Panc1 (cell line): Measurements from ENCODE around the gene PKMYT1. TPM values are rescaled to one million over a fixed set of nuclear protein-coding genes. Genes with fewer than 3 reads are reported as not detected.

Source experiments
- ATAC-seq: fragments of 200-7000 bp; cut with Tn5 transposase; 2 replicates; pipeline ENCODE4 v1.9.1; 2020; ENCODE audit warnings: mild to moderate bottlenecking, moderate library complexity
- BruUV-seq: library from RNA; stranded (reverse); fragments of 400-500 nt; replicated peaks from 2 replicates; lab custom pipeline; 2021; lab: Mats Ljungman, UMichigan
- CTCF ChIA-PET: fragments of 300-600 bp; sonication (Branson Sonifier 250); formaldehyde crosslinking; loops from one replicate; lab custom pipeline; 2022; ENCODE audit warnings: antibody characterized with exemption; lab: Charles Lee
- POLR2A ChIA-PET: fragments of 300-600 bp; sonication (Branson Sonifier 250); formaldehyde crosslinking; loops from one replicate; lab custom pipeline; 2022; ENCODE audit warnings: antibody characterized with exemption; lab: Charles Lee
- DNase-seq: peaks from one replicate; pipeline ENCODE4 v3.0.0-alpha.2; 2010; ENCODE audit warnings: low read depth, low spot score
- H3K27ac ChIP-seq: 2 replicates; pipeline ENCODE4 v1.5.1; 2011; ENCODE audit warnings: mild to moderate bottlenecking, low read length, inconsistent platforms
- H3K27me3 ChIP-seq: fragments of 200-500 bp; sonication (Bioruptor generic); 2 replicates; pipeline ENCODE4 v1.6.0; 2014; ENCODE audit warnings: low read length, inconsistent platforms; ENCODE audit not compliant: control insufficient read depth, insufficient read depth
- H3K36me3 ChIP-seq: fragments of 200-500 bp; sonication (Bioruptor generic); 2 replicates; pipeline ENCODE4 v1.5.1; 2014; ENCODE audit warnings: inconsistent platforms, mild to moderate bottlenecking, low read length, moderate library complexity; ENCODE audit not compliant: control insufficient read depth, insufficient read depth
- H3K4me1 ChIP-seq: 2 replicates; pipeline ENCODE4 v1.5.1; 2011; ENCODE audit warnings: inconsistent platforms, mild to moderate bottlenecking, low read length, moderate library complexity; ENCODE audit not compliant: control insufficient read depth, insufficient read depth
- H3K4me3 ChIP-seq, 2 experiments: 2 replicates each; pipeline ENCODE4 v1.5.1; 2011 to 2012; ENCODE audit warnings: low read depth in 2 of 2, low read length in 2 of 2, mild to moderate bottlenecking in 2 of 2, inconsistent platforms in 1 of 2, moderate library complexity in 1 of 2
- H3K9me3 ChIP-seq: fragments of 200-500 bp; sonication (Bioruptor generic); 2 replicates; pipeline ENCODE4 v1.5.1; 2014; ENCODE audit warnings: low read depth, mild to moderate bottlenecking, inconsistent platforms, low read length, moderate library complexity; ENCODE audit not compliant: control insufficient read depth, insufficient read depth
- CTCF ChIP-seq: fragments of 450-650 bp; IDR thresholded peaks from 2 replicates; pipeline ENCODE4 v1.5.1; 2017; ENCODE audit warnings: mild to moderate bottlenecking
- POLR2AphosphoS5 ChIP-seq: IDR thresholded peaks from 2 replicates; pipeline ENCODE4 v1.6.1; 2012; ENCODE audit warnings: mild to moderate bottlenecking, low read depth, low read length, moderate library complexity
- SIN3A ChIP-seq: IDR thresholded peaks from 2 replicates; pipeline ENCODE4 v1.6.1; 2012; ENCODE audit warnings: low read depth, mild to moderate bottlenecking, low read length, moderate library complexity, borderline replicate concordance; ENCODE audit not compliant: insufficient read depth
- TCF7L2 ChIP-seq: IDR thresholded peaks from 2 replicates; pipeline ENCODE4 v1.6.1; 2011; ENCODE audit warnings: mild to moderate bottlenecking, low read depth, low read length, inconsistent platforms
- in situ Hi-C: cut with HindIII; loops from 2 replicates; pipeline ENCODE4 v1.10.0; 2016; ENCODE audit warnings: low sequenced_read_pairs, low pct_unique_long_range_greater_than_20kb
- intact Hi-C: fragments of 100-400 bp; cut with micrococcal nuclease; formaldehyde crosslinking; loops from one replicate; pipeline ENCODE4 v1.10.0; 2022; ENCODE audit not compliant: unreplicated experiment
- total RNA-seq: library from RNA; stranded (reverse); gene quantifications from one replicate; pipeline ENCODE4 v1.2.1, GENCODE V29; 2021; ENCODE audit not compliant: unreplicated experiment
- TF ChIP-seq, protein P1 (sequence below), 2 experiments: IDR thresholded peaks; 2 replicates each; pipeline ENCODE4 v1.6.1; 2011 to 2012; ENCODE audit warnings: low read depth in 2 of 2, control low read depth in 1 of 2, low read length in 1 of 2, mild to moderate bottlenecking in 1 of 2, moderate library complexity in 1 of 2; ENCODE audit not compliant: insufficient read depth in 1 of 2

Gene PKMYT1
- total RNA-seq, 1 experiment from 2014 or later: 105 TPM

GRCh38 chr16:3008690-3009037 lies 28.4 kb upstream of the PKMYT1 start:
- Histone ChIP-seq H3K36me3 (no peaks in the 10 kb centered on the region), H3K9me3 (no peaks in the 10 kb centered on the region), H3K4me1 (peaks cover 36% of the 10 kb centered on the region), H3K27me3 (no peaks in the 10 kb centered on the region), H3K4me3 (no peak overlapping the region), H3K27ac (no peak overlapping the region)
- intact Hi-C loops (no loop called here), in situ Hi-C loops (no loop called here)
- POLR2A ChIA-PET: no interaction called here
- TF ChIP-seq SIN3A: no peak
- TF ChIP-seq TCF7L2: no peak
- TF ChIP-seq, protein P1, sequence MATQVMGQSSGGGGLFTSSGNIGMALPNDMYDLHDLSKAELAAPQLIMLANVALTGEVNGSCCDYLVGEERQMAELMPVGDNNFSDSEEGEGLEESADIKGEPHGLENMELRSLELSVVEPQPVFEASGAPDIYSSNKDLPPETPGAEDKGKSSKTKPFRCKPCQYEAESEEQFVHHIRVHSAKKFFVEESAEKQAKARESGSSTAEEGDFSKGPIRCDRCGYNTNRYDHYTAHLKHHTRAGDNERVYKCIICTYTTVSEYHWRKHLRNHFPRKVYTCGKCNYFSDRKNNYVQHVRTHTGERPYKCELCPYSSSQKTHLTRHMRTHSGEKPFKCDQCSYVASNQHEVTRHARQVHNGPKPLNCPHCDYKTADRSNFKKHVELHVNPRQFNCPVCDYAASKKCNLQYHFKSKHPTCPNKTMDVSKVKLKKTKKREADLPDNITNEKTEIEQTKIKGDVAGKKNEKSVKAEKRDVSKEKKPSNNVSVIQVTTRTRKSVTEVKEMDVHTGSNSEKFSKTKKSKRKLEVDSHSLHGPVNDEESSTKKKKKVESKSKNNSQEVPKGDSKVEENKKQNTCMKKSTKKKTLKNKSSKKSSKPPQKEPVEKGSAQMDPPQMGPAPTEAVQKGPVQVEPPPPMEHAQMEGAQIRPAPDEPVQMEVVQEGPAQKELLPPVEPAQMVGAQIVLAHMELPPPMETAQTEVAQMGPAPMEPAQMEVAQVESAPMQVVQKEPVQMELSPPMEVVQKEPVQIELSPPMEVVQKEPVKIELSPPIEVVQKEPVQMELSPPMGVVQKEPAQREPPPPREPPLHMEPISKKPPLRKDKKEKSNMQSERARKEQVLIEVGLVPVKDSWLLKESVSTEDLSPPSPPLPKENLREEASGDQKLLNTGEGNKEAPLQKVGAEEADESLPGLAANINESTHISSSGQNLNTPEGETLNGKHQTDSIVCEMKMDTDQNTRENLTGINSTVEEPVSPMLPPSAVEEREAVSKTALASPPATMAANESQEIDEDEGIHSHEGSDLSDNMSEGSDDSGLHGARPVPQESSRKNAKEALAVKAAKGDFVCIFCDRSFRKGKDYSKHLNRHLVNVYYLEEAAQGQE (IDR thresholded peaks at IDR 0.05; ENCODE audit: insufficient read depth in 1 of 2, low read depth in 2 of 2, low read length in 1 of 2): no peak
- BruUV-seq: no TSS peak
- ATAC-seq (no peak), DNase-seq (no peak)
- CTCF ChIA-PET: interaction anchor here (0.8 kb wide), 1 partner anchor 20 kb away, joined by 3 read pairs; no protein-coding TSS in a partner anchor

DNA sequence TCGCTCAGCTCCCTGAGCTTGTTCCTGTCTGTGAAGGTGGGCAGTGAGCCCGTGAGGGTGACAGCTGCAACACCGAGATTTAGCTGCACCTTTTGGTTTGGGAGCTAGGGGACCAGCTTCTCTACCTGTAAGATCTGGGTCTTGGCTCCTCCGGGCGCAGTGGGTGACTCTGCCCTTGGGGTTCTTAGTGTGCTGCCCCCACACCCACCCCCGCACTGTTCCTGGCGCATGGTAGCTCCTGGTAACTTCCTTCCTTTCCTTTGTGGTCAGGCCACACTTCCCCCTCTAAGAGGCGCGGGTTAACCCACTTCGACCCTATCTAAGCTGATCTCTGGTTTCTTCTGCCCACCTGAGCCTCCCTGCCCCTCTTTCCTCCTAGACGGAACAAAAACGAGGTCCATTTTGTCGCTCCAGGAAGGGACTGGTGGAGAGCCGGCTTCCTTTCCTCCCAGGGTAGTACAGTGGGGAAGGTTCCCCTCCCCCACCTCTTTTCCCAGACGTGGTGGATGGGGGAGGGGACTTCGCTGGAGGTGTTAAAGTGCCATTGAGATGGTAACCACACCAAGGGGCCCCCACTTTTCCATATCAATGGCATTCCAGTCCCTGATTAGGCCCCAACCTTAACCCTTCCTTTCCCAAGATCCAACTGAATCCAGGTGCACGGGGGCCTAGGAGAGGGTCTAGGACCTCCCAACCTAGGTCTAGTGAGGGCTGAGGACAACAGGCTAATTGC lies 27.9 kb upstream of the PKMYT1 start:
- ChIA-PET POLR2A (no interaction called here), CTCF (interaction anchor here (0.8 kb wide), 1 partner anchor 20 kb away, joined by 3 read pairs; no protein-coding TSS in a partner anchor)
- in situ Hi-C loops: no loop called here
- no peak for TF ChIP-seq POLR2AphosphoS5
- no peak for TF ChIP-seq SIN3A
- TF ChIP-seq CTCF: no peak
- no peak for TF ChIP-seq TCF7L2
- TF ChIP-seq, protein P1 (IDR thresholded peaks at IDR 0.05; ENCODE audit: insufficient read depth in 1 of 2, low read depth in 2 of 2, low read length in 1 of 2): no peak
- ATAC-seq: no peak
- Histone ChIP-seq H3K9me3 (no peaks in the 10 kb centered on the region), H3K27me3 (no peaks in the 10 kb centered on the region), H3K36me3 (no peaks in the 10 kb centered on the region), H3K27ac (no peak overlapping the region), H3K4me3 (no peak overlapping the region), H3K4me1 (peaks cover 36% of the 10 kb centered on the region)
- DNase-seq: no peak
- intact Hi-C loops: no loop called here
- BruUV-seq: no TSS peak
